AG10803 (cell line): ENCODE measurements around the gene GPSM3.

Experiments used
- DNase-seq: peaks from one replicate; pipeline ENCODE4 v3.0.0; 2010; ENCODE audit warnings: low read depth
- H3K4me3 ChIP-seq: 2 replicates; pipeline ENCODE4 v1.5.1; 2011; ENCODE audit warnings: mild to moderate bottlenecking, low read length, control low read depth
- TF ChIP-seq, protein P1 (sequence below): conservative IDR thresholded peaks from 2 replicates; pipeline ENCODE4 v1.5.1; 2011; ENCODE audit warnings: mild to moderate bottlenecking, low read length, control low read depth, inconsistent platforms

The GPSM3 gene, protein sequence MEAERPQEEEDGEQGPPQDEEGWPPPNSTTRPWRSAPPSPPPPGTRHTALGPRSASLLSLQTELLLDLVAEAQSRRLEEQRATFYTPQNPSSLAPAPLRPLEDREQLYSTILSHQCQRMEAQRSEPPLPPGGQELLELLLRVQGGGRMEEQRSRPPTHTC

DNA sequence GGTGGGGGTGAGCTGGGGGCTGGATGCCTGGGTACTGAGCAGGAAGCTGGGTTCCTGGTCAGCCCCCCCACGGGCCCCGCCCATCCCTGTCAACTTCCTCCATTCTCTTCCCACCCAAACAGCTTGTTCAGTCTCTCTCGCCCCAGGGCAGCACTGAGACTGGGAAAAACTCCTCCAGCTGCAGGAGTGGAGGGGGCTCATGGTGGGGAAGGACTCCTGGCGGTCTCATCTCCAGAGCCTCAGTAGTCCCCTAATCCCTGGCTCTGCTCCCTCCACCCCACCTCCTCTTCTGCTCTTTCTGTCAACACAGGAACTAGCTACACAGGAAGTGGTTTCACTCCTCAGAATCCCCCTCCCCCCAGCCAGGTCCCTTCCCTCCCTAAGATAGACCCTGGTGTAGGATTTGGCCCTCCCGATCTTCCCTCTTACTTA is at the start of gene GPSM3:
Gene GPSM3, minus strand, starts transcription at position 36 of the 432 bp plus-strand sequence. CDS start 130 bp downstream, outside the sequence.
- TF ChIP-seq, protein P1, sequence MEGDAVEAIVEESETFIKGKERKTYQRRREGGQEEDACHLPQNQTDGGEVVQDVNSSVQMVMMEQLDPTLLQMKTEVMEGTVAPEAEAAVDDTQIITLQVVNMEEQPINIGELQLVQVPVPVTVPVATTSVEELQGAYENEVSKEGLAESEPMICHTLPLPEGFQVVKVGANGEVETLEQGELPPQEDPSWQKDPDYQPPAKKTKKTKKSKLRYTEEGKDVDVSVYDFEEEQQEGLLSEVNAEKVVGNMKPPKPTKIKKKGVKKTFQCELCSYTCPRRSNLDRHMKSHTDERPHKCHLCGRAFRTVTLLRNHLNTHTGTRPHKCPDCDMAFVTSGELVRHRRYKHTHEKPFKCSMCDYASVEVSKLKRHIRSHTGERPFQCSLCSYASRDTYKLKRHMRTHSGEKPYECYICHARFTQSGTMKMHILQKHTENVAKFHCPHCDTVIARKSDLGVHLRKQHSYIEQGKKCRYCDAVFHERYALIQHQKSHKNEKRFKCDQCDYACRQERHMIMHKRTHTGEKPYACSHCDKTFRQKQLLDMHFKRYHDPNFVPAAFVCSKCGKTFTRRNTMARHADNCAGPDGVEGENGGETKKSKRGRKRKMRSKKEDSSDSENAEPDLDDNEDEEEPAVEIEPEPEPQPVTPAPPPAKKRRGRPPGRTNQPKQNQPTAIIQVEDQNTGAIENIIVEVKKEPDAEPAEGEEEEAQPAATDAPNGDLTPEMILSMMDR, result no peak
- peak; percentile 42 for DNase-seq
- H3K4me3 ChIP-seq, result peak within 1 kb of the TSS; percentile 27

DNA sequence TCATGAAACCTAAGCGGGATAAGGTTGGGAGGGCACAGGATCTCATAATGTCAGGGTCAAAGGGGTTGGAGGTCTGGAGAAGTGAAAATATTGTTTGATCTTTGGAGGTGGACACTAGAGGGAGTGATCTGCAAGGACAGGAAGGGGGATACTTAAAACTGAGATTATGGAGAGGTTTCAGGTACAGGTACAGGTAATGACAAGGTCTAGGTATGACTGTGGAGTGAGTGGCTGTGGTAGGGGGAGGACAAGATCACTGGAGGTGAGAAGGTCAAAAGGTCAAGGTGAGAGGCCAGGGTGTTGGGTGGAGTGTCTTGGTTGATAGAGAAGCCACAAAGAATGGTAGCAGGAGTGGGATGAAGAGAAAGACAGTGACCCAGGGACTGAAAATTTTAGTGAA is 48.2 kb upstream of the GPSM3 start:
- no peak overlapping the region for H3K4me3 ChIP-seq
- no peak for DNase-seq

DNA sequence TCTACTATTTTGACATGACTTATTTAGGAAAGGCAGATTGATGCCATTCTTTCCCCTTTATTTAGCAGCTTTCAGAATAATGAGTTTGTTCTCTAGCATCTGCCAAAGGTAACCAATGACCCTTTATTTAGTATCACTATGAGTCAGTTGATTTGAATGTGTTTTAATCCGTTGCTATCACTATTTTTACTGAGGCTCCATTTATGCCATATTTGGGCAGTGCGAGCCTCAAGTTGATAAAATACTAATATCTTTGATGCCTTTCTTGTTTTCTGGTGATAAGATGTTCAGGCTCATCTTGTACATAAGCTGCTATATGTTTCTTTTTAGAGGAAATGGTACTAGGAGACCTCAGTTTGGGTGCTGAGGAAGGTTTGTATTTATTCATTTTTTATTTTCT is 47.0 kb upstream of the GPSM3 start:
- no peak overlapping the region for H3K4me3 ChIP-seq
- TF ChIP-seq, protein P1, result no peak
- DNase-seq, result no peak

More for the DNA sequence above, 48.2 kb upstream of the GPSM3 start:
- TF ChIP-seq, protein P1, result no peak

DNA sequence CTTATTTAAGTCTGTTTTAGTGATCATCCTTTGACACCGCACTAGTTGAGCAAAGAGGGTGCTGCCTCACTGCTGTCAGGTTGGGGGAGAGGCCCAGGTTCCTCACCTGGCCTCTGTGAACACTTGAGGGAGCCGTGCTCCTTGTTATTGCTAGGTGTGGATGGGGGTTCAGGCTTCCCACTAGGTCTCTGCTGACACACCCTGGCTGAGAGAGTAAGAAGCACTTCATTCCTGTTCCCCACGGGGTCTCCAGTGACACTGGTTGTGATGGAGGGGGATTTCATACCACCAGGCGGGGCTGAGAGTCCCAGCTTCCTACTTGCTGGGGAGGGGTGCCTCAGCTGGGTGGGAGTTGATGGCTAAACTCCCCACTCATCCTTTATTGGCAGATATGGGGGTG is 42.5 kb upstream of the GPSM3 start:
- DNase-seq, result no peak
- no peak overlapping the region for H3K4me3 ChIP-seq
- TF ChIP-seq, protein P1, result no peak

DNA sequence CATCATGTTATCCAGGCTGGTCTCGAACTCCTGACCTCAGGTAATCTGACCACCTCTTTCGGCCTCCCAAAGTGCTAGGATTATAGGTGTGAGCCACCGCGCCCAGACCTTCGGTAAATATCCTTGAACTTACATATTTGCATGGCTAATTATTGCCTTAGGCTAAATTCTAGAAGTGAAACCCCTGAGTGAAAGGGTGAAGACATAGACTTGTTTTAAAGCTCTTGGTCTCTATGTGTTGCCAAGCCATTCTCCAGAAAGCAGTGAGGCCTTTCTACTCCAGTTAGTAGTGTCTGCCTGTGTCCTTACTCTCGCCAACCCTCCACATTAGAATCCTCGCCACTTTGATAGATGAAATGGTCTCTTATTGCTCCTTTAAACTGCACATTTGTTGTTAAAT is 34.0 kb upstream of the GPSM3 start:
- H3K4me3 ChIP-seq, result no peak overlapping the region
- TF ChIP-seq, protein P1, result no peak
- DNase-seq, result no peak

DNA sequence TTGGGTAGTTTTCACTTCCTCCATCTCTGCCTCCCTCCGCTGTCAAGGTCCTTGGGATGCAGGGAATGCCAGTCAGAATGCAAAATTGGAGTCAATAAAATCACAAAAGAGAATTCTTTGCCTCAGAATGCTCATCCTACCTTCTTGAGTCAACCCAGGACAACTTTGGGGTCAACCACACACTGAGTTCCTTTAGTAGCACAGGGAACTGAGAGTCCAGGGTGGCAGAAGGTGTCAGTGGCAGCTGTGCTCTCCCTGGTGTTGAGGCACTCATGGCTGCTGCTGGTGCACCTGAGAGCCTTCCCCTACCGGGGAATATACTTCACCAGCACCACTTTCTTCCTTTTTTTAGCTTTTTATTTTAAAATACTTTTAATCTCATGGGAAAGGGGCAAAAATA is 32.3 kb upstream of the GPSM3 start:
- DNase-seq, result no peak
- H3K4me3 ChIP-seq, result no peak overlapping the region
- TF ChIP-seq, protein P1, result no peak
